NCI-H146 treated with DMSO at 0.1 percent for 48 hours (cell line): ENCODE data around the gene AIG1.

Experiments
- DNase-seq: peaks from one replicate; lab custom pipeline; 2025; ENCODE audit not compliant: unreplicated experiment; lab: John Stamatoyannopoulos, UW

AIG1 gene

DNA sequence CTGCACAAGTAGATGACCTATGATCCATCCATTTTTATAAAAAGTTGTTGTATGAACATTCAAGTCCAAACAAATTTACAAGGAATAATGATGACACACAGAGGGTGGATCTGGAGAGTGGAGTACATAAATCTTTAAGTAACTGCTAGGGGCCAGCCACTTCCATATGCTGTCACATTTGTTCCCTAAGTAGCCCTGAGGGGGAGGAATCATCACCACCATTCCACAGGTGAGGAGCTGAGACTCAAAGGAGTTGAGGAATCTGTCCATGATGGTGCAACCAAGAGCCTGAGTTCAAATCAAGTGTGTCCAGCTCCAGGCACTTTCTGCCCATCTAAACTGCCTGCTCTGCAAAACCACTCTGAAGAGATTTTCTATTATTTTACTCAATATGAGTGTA is 132.1 kb downstream of the AIG1 start:
- no peak for DNase-seq

- DNase-seq: no peak
These were observed 132.9 kb downstream of the AIG1 start for GRCh38 chr6:143193571-143194094.

- DNase-seq: no peak
These were observed 133.5 kb downstream of the AIG1 start for GRCh38 chr6:143194095-143194589.

DNA sequence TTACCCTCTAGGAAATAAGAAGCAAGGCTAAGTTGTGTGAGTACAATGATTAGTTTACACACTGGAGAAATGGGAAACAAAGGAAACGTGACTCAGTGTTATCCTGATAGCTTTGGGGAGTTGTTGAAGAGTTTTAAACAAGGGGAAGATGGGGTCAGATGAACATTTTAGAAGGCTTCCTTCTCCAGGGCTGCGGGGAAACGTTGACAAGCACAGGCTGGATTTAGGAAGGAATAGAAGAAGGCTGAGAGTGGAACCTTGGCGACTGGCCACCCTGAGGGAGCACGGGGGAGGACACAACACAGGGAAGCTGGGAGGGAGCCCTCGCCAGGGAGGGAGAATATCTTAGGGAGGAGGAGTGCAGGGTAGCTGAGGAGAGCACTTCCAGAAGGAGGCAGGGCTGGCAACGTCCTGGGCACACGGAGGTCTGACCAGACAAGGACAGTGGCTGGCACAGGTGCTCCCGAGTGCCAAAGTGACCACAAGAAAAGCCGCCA is 134.7 kb downstream of the AIG1 start:
- no peak for DNase-seq

DNA sequence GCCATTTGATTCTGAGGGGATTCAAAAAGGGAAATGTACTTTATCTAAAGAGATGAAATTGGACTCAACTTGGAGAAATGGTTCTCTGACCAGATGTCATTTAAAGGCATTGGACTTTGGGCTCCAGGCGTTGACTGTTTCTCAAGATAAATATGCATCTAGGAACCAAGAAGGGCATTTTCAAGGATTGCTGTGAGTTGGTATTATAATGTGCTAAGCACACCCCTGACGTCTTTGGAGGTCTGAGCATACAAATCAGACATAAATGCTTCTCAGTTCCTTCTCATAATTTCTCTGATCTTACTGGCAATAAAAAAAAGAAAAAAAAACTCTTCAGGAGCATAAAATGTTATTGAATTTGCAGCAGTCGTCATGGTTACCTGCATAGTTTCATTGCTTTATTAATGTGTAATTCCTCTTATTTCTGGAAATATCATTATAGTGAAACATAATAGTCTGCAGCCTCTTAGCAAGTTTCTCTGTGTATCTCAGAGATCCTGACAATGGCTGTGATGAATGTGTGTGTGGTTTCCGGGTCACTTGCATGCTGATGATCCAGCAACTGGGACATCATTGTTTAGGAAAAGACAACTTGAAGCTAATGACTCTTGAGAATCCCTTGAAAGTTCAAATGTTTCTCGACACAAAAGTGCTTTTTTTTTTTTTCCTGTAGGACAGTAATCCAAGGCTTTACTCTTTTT is 136.0 kb downstream of the AIG1 start:
- DNase-seq: no peak

DNA sequence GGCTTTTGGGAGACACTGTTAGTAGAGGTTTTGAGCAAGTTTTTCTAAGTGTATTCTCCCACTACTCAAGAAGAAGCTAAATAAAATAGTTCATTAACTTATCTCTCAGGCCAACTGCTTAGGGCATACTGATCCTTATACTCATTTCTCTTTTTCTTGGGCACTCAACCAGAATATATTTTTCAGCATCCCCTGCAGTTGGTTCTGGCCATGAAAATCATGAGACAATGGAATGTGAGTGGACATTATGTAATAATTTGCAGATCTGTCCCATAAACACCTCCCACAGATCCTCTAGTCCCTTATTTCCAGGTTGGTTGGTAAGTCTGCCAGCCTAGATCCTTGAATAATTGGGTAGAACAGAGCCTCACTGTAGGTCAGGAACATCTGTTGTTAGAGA is 136.7 kb downstream of the AIG1 start:
- DNase-seq: no peak

DNA sequence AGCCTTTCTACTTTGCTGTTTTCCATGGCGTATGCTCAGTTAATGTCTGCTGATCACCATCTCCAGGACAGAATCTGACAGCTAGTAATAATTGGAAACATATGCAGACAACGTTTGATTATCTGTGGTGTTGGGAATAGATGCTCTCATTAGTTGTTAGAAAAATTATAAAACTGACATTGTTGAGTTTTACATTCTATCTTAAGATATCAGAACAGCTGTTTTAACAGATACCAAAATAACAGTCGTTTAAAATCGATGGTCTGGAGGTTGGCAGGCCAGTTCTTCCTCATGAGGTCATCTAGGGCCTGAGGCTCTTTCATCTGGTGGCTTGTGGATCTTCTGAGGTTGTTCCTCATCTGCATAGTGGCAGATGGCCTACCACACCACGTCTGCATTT is 137.6 kb downstream of the AIG1 start:
- DNase-seq: no peak

DNA sequence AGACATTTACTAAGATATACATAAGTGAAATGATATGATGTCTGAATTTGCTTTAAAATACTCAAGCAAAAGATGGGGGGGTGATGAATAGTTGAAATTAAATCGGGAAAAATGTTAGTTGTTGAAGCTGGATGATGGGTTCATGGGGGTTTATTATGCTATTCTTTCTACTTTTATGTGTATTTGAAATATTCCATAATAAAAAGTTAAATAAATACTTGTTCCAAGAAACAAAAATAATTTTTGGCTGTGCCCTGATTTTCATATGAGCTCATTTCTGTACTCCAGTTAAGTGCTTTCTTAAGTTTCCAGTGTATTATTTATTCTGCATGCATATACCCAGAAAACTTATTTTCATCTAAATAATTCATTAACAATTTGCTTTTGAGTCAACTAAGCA is 138.6 kb downstream of the AIG1 start:
- DNase-seq: no peak

DNA sequence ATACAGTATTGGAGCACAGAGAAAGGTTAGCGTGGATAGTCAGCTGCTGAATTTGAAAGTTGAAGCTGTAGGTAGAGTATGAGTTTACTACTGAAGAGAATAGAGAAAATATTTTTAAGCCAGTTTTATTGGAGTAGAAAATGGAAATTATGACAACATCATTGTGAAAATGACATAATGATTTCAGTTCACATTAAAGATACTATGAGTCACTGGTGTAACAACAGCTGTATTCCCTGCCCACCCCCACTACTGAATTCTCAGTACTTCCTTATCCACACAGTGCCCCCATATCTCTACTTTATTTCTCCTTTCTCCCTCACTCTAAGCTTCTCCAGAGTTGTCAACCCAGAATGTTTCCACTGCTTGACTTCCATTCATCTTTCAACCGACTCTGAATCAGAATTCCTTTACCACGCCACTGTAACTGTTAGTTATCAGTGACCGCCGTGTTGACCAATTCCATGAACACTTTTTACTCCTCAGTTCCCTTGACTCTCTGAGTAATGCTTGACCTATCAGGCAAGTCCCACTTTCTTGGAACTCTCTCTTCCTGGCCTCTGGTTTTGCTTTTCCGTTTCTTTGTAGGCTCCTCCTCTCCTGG is 139.6 kb downstream of the AIG1 start:
- DNase-seq: no peak

- DNase-seq: no peak
These were observed 143.4 kb downstream of the AIG1 start for GRCh38 chr6:143204045-143204444.

DNA sequence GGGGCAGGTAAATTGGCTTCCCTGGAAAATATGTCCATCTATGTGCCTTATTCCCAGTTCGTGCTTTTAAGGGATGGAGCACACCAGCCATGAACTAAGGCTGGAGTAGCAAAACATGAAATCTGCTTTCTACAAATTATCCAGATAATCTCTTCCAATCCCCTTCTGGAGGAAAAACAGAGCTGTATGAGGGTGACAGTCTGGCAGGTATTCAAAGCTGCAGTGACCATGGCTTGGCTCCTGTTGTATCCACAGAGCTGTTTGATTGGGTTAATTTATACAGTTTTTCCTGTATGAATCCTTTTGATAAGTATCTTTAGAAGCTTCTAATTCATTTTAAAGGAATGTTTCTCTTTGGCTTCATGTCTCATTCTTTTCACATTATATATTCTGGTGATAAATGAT is 144.4 kb downstream of the AIG1 start:
- DNase-seq: no peak

DNA sequence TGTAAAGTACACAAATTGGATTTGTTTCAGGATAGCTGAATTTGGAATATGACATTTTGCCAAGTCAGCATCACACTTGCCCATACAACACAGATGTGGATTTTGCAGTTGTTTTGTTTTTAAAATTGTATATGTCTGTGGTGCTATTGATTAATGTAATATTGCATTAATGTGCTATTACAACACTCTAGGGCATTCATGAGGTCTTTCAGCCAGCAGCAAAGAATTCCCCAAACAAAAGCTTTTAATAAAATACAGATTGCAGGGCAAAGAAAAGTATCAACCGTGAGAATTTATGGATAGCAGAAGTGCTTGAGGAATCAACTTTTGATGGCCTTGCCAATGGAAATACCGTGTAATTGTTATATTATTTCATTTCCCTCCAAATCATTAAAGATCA is 144.9 kb downstream of the AIG1 start:
- DNase-seq: no peak

- DNase-seq: no peak
These were observed 145.3 kb downstream of the AIG1 start for GRCh38 chr6:143205991-143206390.

- no peak for DNase-seq
These were observed 145.9 kb downstream of the AIG1 start for GRCh38 chr6:143206550-143206949.

DNA sequence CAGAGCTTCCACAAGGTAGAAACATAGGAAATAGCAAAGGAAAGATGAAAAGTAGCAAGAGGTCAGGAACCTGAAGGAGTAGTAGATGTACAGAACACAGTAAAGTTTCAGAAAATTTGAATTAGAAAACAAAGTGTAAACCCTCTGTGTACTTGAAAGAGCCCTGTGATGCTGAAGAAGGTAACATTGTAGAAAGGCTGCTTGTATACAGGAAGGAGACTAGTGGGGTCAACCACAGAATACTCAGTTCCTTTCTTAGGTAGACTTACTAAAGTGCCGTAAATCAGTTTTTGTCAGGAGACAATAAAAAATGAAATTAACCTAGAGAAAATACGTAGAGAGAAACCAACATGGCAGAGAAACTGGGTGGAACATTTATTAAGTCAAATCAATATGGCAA is 149.7 kb downstream of the AIG1 start:
- no peak for DNase-seq

DNA sequence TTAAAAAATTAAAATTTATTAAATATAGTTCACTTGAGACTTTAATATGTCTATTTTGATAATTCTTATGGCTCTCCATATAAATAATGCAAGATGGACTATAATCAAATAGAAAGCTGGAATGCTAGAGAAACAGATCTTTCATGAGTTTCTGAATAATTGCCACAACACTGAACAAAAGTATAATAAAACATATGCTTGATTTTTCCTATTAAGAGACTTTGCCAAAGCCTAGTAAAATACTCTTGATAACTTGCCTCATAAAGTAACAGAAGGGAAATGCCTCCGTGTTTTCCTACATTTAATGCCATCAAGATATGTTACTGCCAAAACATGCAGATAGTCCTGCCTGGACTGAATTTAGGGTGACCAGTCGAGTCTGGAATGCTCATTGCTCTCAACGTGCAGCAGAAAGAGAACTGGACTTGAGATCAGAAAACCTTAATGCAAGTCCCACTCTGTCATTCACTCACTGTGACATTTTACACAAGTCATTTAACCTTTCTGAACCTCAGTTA is 153.2 kb downstream of the AIG1 start:
- DNase-seq: no peak

DNA sequence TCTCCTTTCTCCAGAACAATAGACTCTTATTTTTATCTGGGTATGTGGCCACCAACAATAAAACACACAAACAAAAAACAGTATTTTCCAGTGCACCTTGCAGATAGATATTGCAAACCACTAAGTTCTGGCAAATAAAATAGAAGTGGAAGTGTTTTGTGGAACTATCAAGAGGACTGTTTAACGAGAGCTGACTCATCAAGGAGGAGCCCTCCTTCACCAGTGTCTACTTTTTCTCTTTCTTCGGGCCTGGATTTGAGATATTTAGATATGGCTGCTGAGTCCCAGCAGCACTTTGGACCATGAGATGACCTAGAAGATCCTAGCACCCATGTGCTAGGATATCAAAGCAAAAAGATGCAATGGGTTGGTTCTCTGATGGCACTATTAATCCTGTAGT is 154.7 kb downstream of the AIG1 start:
- DNase-seq: no peak

- DNase-seq: no peak
These were observed 155.1 kb downstream of the AIG1 start for GRCh38 chr6:143215771-143216170.

GRCh38 chr6:143218233-143218632 is 157.5 kb downstream of the AIG1 start:
- no peak for DNase-seq

GRCh38 chr6:143221698-143222097 is 161.0 kb downstream of the AIG1 start:
- DNase-seq: no peak

GRCh38 chr6:143222310-143222709 is 161.6 kb downstream of the AIG1 start:
- no peak for DNase-seq

GRCh38 chr6:143222801-143223231 is 162.1 kb downstream of the AIG1 start:
- DNase-seq: no peak
